ENCODE measurements around the gene SLC8A1.

The SLC8A1 gene

GRCh38 chr2:40129725-40130124 lies 322.2 kb downstream of the SLC8A1 start:
- no peak for DNase-seq

- no peak for DNase-seq
These were observed 323.1 kb downstream of the SLC8A1 start for GRCh38 chr2:40128796-40129195.

GRCh38 chr2:40127890-40128557 lies 323.9 kb downstream of the SLC8A1 start:
- DNase-seq = no peak

DNA sequence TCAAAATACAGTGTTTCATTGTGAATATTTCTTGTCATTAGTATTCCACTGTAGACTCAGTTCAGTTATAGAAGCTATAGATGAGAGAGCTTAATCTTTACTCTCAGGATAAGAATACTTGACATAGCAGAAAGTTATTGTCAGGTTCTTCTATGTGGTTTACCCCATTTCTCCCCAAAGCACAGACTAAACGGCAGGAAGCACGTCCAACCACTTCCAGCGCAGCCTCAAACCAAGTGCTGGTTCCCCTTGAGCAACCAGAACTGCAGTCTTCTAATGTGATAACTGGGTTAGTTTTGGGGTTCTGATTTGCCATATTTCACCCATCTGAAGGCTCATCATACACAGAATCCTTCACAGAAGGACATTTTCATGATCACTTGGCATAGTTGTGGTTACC lies 324.7 kb downstream of the SLC8A1 start:
- no peak for DNase-seq

DNA sequence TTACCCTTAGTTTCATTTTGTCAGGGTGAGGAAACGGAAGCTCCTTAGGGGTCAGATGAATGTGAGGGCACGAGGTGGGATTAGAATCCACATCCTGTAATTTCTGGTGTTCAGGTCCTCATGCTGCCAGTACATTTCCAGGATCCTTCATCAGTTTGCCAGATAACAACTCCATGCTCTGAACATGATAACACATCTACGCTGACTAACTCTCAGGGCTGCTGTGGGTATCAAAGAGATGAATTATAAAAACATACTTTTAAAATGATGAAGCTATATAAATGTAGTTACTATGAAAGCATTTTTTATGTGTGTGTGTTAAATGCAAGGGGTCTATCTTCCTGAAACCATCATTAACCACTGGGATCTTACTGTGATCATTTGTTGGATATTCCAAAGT lies 325.9 kb downstream of the SLC8A1 start:
- no peak for DNase-seq

DNA sequence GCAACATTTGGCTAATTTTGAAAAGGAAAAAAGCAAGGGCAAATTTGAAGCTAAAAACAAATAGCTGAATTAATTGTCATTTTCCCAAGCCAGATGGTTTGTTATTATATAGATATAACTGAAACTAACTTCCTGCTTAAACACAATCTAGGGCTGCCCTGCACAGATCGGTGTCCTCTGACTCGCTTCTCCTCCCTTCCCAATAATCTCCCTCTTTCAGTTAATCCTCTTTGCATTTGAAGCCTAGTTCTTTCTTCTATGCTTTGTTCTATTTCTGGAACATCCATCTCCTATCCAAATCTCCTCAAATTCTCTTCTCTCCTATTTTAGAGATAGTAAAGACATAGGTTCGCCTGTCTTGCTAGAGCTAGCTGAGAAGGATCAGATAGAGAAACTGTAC lies 328.1 kb downstream of the SLC8A1 start:
- no peak for DNase-seq

GRCh38 chr2:40123326-40123725 lies 328.6 kb downstream of the SLC8A1 start:
- DNase-seq = no peak

DNA sequence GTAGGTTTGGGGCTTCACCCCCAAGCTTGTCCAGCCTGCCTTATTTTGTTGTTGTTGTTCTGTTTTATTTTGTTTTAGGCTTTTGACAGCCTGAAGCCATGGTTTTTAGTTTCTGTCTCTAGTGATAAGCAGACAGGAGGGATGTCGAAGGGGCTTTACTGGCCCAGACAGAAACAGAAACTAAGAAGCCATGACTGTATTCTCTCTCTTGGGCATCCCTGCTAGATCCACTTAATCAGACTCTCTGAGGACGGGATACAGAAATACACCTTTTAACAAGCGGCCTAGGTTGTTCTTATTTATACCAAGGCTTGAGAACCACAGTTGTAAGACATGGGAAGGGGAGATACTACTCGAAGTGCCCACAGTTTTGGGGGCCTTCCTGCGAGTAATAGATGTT lies 330.9 kb downstream of the SLC8A1 start:
- no peak for DNase-seq

GRCh38 chr2:40120026-40120425 lies 331.9 kb downstream of the SLC8A1 start:
- DNase-seq = no peak

DNA sequence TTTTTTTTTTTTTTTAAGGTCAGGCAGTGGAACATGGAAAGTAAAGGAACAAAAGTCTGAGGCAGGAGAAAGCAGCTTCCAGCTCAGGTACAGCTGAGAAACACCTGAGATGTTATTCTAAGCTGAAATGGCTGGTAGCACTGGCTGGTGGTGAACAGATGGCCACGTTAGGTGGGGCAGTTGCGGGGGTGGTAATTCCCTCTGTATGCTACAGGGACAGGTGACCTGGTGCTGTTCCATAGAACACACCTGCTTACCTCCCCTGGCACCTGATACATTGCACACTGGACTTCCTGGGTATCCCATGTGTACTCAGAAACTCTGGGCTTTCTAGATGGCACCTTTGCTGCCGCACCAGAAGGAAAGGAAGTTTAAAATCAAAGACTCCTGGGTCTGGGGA lies 333.3 kb downstream of the SLC8A1 start:
- DNase-seq = no peak

DNA sequence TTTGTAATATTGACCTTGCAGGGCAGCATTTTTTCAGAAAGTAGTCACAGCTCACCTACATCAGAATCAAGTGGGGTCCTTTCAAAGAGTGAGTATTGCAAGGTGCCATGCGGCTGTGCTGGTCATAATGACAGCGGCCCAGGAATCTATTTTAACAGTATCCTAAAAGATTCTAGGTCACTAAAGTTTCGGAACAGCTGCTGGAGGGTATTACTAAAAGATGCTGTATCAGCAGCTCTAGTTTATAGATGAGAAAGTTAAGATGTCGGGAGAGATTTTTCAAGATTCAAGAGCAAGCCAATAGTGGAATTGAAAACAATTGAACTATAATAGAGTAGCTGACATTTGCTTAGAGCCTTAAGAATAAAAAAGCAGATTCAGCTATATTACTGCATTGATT lies 336.0 kb downstream of the SLC8A1 start:
- no peak for DNase-seq

- no peak for DNase-seq
These were observed 336.5 kb downstream of the SLC8A1 start for GRCh38 chr2:40115348-40115747.

DNA sequence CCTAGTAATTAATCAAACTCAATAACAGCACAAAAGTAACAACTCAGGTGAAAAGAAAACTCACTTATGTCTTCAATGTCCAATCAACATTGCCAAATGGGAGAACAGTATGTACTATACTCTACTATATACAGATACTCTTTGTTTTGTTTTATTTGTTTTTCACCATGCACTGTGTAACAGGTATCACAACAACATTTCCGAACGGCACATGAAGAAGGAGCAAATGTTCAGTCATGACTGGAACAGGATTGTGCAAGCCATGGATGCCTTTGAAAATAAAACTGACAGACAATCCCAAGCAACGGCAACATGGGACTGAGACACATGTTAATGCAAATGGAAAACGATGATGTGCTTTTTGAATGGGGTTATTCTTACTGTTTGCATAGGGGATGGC lies 337.9 kb downstream of the SLC8A1 start:
- DNase-seq = no peak

- no peak for DNase-seq
These were observed 338.5 kb downstream of the SLC8A1 start for GRCh38 chr2:40113272-40113968.

DNA sequence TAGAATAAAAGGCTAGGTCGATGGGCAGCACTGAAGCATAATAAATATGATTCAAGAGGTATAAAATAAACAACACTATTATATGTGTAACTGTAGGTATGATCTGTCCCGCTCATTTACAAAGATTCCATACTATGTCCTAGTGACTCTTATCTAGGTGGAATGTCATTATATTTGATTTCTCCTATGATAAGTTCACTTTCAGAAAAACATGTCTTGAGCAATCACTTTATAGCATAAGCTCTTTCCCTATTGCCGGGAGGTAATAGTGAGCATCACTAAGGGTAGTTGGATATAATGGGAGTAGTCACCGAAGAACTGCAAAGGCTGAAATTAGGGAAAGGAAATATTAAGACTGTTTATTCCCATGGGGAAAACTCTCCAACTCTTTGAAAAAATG lies 342.5 kb downstream of the SLC8A1 start:
- DNase-seq = no peak

GRCh38 chr2:40108851-40109250 lies 343.0 kb downstream of the SLC8A1 start:
- no peak for DNase-seq

- no peak for DNase-seq
These were observed 345.8 kb downstream of the SLC8A1 start for GRCh38 chr2:40106061-40106460.

DNA sequence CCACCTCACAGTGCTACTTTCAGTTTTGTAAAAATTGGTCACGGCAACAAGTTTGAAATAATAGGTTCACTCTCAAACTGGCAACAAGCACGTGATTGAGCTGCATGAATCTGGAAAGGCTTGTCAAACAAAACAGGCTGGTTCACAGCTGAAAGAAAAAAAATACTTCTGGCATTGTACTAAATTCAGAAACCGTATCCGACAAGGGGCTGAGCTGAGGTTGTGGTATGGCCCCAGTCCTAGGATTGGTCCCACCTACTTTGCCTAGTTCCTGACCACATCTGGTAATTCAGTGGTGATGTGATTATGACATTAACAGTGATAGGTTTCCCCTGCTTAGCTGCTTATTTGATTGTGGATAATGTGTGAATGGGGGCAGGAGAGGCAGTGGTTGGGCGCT lies 346.3 kb downstream of the SLC8A1 start:
- peak; percentile 15 for DNase-seq

DNA sequence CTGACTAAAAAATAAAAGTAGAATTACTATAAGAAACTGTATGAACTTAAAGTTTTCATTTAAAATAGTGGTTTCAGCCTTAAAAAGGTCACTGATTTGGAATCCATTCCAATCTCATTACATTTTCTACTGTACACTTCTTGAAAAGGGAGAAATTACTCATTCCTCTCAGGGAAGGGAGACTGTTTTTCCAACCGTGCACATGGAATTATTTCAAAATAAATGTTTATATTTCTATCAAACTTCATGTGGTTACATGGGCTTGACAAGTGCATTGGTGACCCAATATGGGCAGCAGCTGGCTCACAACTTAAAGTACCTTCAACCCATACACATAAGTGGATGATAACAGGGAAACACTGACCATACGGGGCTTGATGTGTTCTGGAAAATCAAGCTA lies 348.3 kb downstream of the SLC8A1 start:
- DNase-seq = no peak

GRCh38 chr2:40103163-40103562 lies 348.7 kb downstream of the SLC8A1 start:
- no peak for DNase-seq

DNA sequence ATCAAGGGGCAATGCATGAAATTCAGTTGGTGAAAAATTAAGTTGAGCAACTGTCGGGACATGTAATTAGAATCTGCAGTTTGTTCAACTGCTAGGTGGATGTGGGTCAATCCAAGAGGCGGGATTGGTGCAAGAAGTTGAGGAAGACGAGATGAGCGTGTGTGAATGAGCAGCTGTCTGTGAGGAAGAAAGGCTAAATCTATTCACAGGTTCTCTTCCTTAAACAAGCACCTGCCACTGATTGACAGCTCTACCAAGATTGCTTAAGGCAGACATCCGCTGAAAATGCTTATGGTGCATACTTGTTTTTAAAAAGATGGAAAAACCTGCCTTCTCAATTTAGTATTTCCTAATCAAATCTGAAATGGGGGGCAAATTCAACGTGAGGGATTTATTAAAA lies 349.4 kb downstream of the SLC8A1 start:
- DNase-seq = no peak

DNA sequence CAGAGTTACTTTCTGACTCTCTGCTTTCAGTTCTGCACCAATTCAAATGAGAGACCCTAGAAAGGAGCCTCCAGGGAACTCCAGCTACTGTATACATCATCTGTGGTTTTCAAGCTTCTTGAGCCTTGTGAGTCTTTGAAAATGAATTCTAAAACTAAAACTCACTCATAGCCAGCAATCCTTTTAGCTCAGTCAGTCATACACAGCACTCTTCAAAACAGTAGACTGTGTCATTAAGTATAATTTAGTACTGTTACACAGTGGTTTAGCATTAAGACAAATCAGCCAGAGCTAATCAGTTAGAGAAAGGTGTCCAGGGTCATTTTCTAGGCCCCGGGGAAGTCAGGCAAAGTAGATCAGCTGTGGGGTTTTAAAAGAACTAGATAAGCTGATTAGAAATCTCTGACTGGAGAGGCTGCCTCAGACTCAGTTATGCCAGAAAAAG lies 350.7 kb downstream of the SLC8A1 start:
- no peak for DNase-seq

- no peak for DNase-seq
These were observed 351.2 kb downstream of the SLC8A1 start for GRCh38 chr2:40100676-40101075.

GRCh38 chr2:40098786-40099470 lies 353.0 kb downstream of the SLC8A1 start:
- DNase-seq = no peak
